ENCODE results near the gene TFDP2. TPM values are rescaled to one million over a fixed set of nuclear protein-coding genes. Genes with fewer than 3 reads are reported as not detected.

TFDP2 gene
- total RNA-seq, 1 experiment from 2014 or later = 55.4 TPM

DNA sequence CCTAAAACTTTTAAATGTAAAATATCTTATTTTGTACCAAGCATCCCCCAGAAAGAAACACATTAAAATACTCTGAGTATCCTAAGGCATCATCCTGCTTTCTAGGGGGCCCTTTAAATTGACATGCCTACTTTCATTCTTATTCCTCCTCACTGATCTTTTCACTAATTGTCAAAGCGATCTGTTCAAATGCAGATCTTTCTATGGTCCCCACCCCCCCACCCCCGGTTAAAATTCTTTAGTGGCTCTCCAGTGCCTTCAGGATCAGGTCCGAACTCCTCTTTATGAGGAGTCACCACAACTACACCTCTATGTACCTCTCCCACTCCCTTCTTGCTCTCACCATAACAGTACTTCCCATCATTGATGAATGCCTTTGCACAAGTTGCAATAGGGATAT is 19.2 kb upstream of the TFDP2 start:
- ChIA-PET RAD21 (ENCODE audit: low non-redundant PET in 1 of 2, low total read pairs in 2 of 2, uncharacterized antibody in 2 of 2, unreplicated experiment in 2 of 2) (no interaction called here), CTCF (interaction anchor here (0.9 kb wide), 1 partner anchor 12 kb away, joined by 3 read pairs; no protein-coding TSS in a partner anchor), POLR2A (no interaction called here)
- Histone ChIP-seq H3K27ac (ENCODE audit: low read depth, low read length) (no peak overlapping the region), H3K79me2 (ENCODE audit: insufficient read depth, low read length) (no peaks in the 10 kb centered on the region), H3K36me3 (ENCODE audit: control insufficient read depth in 1 of 2, insufficient read depth in 2 of 2, low read length in 2 of 2) (peaks cover 9 to 15% of the 10 kb centered on the region in 2 experiments; a peak in 2 of 4 replicates), H3K4me2 (ENCODE audit: low read length) (no peak overlapping the region), H3K4me1 (ENCODE audit: control insufficient read depth in 1 of 2, insufficient read depth in 2 of 2, low read length in 2 of 2) (no peaks in the 10 kb centered on the region), H3K9me2 (ENCODE audit: insufficient read depth) (no peaks in the 10 kb centered on the region), H4K20me1 (ENCODE audit: insufficient read depth) (no peaks in the 10 kb centered on the region), H3K9me3 (ENCODE audit: control insufficient read depth in 1 of 2, insufficient read depth in 1 of 2, low read depth in 1 of 2, low read length in 2 of 2) (no peaks in the 10 kb centered on the region), H3K9ac (ENCODE audit: low read length) (no peak overlapping the region), H2AFZ (ENCODE audit: low read depth, low read length, poor library complexity, severe bottlenecking) (no peak overlapping the region), H3K27me3 (ENCODE audit: insufficient read depth, low read length) (no peaks in the 10 kb centered on the region), H3K4me3 (replicated peaks in 1 of 2; ENCODE audit: low read depth in 1 of 2, low read length in 2 of 2) (no peak overlapping the region)
- DNase-seq (ENCODE audit: low read depth, low spot score) = no peak
- no peak for ATAC-seq
- no TSS peak for BruUV-seq (replicated peaks)
- TF ChIP-seq ZFX (IDR thresholded peaks at IDR 0.05) (no peak), JUND (IDR thresholded peaks at IDR 0.05) (no peak), EGR1 (IDR thresholded peaks at IDR 0.05; ENCODE audit: low read depth) (no peak), RAD21 (IDR thresholded peaks at IDR 0.05; ENCODE audit: low read depth) (no peak), YY1 (IDR thresholded peaks at IDR 0.05; ENCODE audit: extremely low read depth, insufficient replicate concordance, low read depth, low read length) (no peak), FOSL1 (IDR thresholded peaks at IDR 0.05; ENCODE audit: low read depth) (no peak), SP1 (IDR thresholded peaks at IDR 0.05; ENCODE audit: low read depth) (no peak), ELF1 (IDR thresholded peaks at IDR 0.05; ENCODE audit: borderline replicate concordance, low read depth) (no peak), EZH2 (IDR thresholded peaks at IDR 0.05) (no peak), ZBTB33 (IDR thresholded peaks at IDR 0.05; ENCODE audit: extremely low read depth, insufficient replicate concordance, low read length) (no peak)
- TF ChIP-seq, protein P1, sequence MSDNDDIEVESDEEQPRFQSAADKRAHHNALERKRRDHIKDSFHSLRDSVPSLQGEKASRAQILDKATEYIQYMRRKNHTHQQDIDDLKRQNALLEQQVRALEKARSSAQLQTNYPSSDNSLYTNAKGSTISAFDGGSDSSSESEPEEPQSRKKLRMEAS (IDR thresholded peaks at IDR 0.05) = no peak
- TF ChIP-seq, protein P2, sequence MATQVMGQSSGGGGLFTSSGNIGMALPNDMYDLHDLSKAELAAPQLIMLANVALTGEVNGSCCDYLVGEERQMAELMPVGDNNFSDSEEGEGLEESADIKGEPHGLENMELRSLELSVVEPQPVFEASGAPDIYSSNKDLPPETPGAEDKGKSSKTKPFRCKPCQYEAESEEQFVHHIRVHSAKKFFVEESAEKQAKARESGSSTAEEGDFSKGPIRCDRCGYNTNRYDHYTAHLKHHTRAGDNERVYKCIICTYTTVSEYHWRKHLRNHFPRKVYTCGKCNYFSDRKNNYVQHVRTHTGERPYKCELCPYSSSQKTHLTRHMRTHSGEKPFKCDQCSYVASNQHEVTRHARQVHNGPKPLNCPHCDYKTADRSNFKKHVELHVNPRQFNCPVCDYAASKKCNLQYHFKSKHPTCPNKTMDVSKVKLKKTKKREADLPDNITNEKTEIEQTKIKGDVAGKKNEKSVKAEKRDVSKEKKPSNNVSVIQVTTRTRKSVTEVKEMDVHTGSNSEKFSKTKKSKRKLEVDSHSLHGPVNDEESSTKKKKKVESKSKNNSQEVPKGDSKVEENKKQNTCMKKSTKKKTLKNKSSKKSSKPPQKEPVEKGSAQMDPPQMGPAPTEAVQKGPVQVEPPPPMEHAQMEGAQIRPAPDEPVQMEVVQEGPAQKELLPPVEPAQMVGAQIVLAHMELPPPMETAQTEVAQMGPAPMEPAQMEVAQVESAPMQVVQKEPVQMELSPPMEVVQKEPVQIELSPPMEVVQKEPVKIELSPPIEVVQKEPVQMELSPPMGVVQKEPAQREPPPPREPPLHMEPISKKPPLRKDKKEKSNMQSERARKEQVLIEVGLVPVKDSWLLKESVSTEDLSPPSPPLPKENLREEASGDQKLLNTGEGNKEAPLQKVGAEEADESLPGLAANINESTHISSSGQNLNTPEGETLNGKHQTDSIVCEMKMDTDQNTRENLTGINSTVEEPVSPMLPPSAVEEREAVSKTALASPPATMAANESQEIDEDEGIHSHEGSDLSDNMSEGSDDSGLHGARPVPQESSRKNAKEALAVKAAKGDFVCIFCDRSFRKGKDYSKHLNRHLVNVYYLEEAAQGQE (IDR thresholded peaks at IDR 0.05; ENCODE audit: low read depth) = no peak
- intact Hi-C loops (cut with micrococcal nuclease) = no loop called here

Data from HCT116 (cell line).